ENCODE results near the gene OCIAD1.

DNA sequence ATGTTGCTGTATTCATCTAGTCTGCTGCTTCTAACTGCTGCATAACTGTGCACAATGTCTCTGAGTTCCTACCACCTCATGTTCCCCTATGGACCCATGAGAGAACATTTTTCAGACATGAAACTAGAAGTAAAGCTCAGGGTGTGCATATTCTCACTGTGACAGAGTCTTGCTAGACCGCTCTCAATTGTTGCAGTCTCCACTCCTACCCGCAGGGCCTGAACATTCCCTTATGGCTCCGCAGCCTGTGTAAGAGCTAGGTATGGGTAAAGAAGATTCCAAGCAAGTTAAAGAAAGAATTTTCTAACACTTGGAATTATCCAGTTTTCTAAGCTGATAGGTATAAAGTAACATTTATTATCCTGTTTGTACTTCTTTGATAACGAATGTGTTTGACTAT lies 70.3 kb downstream of the OCIAD1 start:
- TF ChIP-seq, protein P1, sequence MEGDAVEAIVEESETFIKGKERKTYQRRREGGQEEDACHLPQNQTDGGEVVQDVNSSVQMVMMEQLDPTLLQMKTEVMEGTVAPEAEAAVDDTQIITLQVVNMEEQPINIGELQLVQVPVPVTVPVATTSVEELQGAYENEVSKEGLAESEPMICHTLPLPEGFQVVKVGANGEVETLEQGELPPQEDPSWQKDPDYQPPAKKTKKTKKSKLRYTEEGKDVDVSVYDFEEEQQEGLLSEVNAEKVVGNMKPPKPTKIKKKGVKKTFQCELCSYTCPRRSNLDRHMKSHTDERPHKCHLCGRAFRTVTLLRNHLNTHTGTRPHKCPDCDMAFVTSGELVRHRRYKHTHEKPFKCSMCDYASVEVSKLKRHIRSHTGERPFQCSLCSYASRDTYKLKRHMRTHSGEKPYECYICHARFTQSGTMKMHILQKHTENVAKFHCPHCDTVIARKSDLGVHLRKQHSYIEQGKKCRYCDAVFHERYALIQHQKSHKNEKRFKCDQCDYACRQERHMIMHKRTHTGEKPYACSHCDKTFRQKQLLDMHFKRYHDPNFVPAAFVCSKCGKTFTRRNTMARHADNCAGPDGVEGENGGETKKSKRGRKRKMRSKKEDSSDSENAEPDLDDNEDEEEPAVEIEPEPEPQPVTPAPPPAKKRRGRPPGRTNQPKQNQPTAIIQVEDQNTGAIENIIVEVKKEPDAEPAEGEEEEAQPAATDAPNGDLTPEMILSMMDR (IDR thresholded peaks at IDR 0.05), result no peak
- TF ChIP-seq POLR2A (IDR thresholded peaks at IDR 0.05), result no peak
